Osteoblast (primary cell): ENCODE measurements around the gene XYLT1. TPM values are rescaled to one million over a fixed set of nuclear protein-coding genes. Genes with fewer than 3 reads are reported as not detected.

Source experiments
- DNase-seq: peaks from one replicate; pipeline ENCODE4 v3.0.0; 2011; ENCODE audit warnings: low spot score, mixed read lengths; ENCODE audit not compliant: insufficient read length; ENCODE audit errors: missing footprints
- H2AFZ ChIP-seq: 2 replicates; pipeline ENCODE4 v1.6.0; 2011; ENCODE audit warnings: mild to moderate bottlenecking, low read length
- H3K27ac ChIP-seq: 2 replicates; pipeline ENCODE4 v1.5.1; 2011; ENCODE audit warnings: mild to moderate bottlenecking, low read depth, low read length, moderate library complexity
- H3K27me3 ChIP-seq: 2 replicates; pipeline ENCODE4 v1.6.0; 2012; ENCODE audit warnings: mild to moderate bottlenecking, control low read depth, inconsistent platforms, low read length, moderate library complexity; ENCODE audit not compliant: insufficient read depth
- H3K36me3 ChIP-seq: 2 replicates; pipeline ENCODE4 v1.5.1; 2011; ENCODE audit warnings: mild to moderate bottlenecking, low read length, control low read depth, moderate library complexity; ENCODE audit not compliant: insufficient read depth
- H3K4me1 ChIP-seq: 2 replicates; pipeline ENCODE4 v1.5.1; 2011; ENCODE audit warnings: mild to moderate bottlenecking, low read length, control low read depth, moderate library complexity; ENCODE audit not compliant: insufficient read depth
- H3K4me2 ChIP-seq: 2 replicates; pipeline ENCODE4 v1.6.0; 2011; ENCODE audit warnings: mild to moderate bottlenecking, low read length; ENCODE audit not compliant: insufficient read depth
- H3K4me3 ChIP-seq: fragments of 200-600 bp; sonication (generic); 3 replicates; pipeline ENCODE4 v1.5.1; 2012; ENCODE audit warnings: mild to moderate bottlenecking, low read length, inconsistent platforms; ENCODE audit not compliant: insufficient read depth
- H3K79me2 ChIP-seq: 2 replicates; pipeline ENCODE4 v1.6.0; 2012; ENCODE audit warnings: mild to moderate bottlenecking, low read length, control low read depth, inconsistent platforms; ENCODE audit not compliant: insufficient read depth
- H3K9me3 ChIP-seq: 2 replicates; pipeline ENCODE4 v1.5.1; 2011; ENCODE audit warnings: low read depth, low read length, control low read depth
- H4K20me1 ChIP-seq: 2 replicates; pipeline ENCODE4 v1.6.0; 2012; ENCODE audit warnings: mild to moderate bottlenecking, low read length, control low read depth; ENCODE audit not compliant: insufficient read depth
- CTCF ChIP-seq: IDR thresholded peaks from 2 replicates; pipeline ENCODE4 v1.5.1; 2011; ENCODE audit warnings: mild to moderate bottlenecking, low read depth, low read length, moderate library complexity; ENCODE audit errors: extremely low read depth
- total RNA-seq: library from RNA; depleted of rRNA; stranded (reverse); fragments of >200 nt; gene quantifications from 2 replicates; pipeline ENCODE4 v1.2.3, GENCODE V29; 2012

Gene XYLT1
- total RNA-seq, 1 donor: 43.4 TPM

- TF ChIP-seq CTCF: no peak
- H3K4me2 ChIP-seq: peak overlapping the region; percentile 12
- no peak for DNase-seq
- H3K36me3 ChIP-seq: no peaks in the 10 kb centered on the region
- H3K27ac ChIP-seq: no peak overlapping the region
- H3K27me3 ChIP-seq: no peaks in the 10 kb centered on the region
- H3K4me3 ChIP-seq: no peak overlapping the region
- peaks cover 2% of the 10 kb centered on the region for H3K79me2 ChIP-seq
- peaks cover 11% of the 10 kb centered on the region for H3K4me1 ChIP-seq
- H2AFZ ChIP-seq: no peak overlapping the region
- no peaks in the 10 kb centered on the region for H3K9me3 ChIP-seq
- H4K20me1 ChIP-seq: peaks cover 45% of the 10 kb centered on the region
Measured at GRCh38 chr16:17272716-17273115, 198.0 kb downstream of the XYLT1 start.

DNA sequence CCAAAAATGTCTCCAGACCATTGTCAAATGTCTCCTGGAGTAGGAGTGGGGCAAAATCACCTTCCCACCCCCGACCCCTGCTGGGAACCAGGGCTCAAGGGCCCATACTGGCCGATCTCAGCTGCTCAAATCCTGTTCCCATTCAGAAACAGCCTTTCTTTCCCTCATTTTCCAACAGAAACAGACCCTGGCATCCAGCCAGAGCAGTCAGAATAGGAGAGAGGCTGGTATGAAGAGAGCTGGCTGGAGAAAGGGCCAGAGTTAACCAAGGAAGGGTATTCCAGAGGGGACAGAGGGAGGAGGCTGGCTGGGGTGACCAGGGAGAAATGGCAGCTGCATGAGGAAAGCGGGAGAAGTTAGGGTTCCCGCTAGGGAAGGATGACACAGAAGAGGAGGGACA lies 199.1 kb downstream of the XYLT1 start:
- Histone ChIP-seq H4K20me1 (peaks cover 45% of the 10 kb centered on the region), H3K36me3 (no peaks in the 10 kb centered on the region), H3K27ac (no peak overlapping the region), H2AFZ (no peak overlapping the region), H3K4me3 (no peak overlapping the region), H3K9me3 (no peaks in the 10 kb centered on the region), H3K4me1 (peaks cover 11% of the 10 kb centered on the region), H3K79me2 (peaks cover 2% of the 10 kb centered on the region), H3K4me2 (no peak overlapping the region), H3K27me3 (no peaks in the 10 kb centered on the region)
- DNase-seq: no peak
- TF ChIP-seq CTCF: no peak

GRCh38 chr16:17270683-17271109 lies 200.1 kb downstream of the XYLT1 start:
- DNase-seq: no peak

GRCh38 chr16:17270111-17270510 lies 200.6 kb downstream of the XYLT1 start:
- peaks cover 49% of the 10 kb centered on the region for H4K20me1 ChIP-seq
- no peak overlapping the region for H2AFZ ChIP-seq
- no peaks in the 10 kb centered on the region for H3K27me3 ChIP-seq
- H3K4me1 ChIP-seq: peaks cover 11% of the 10 kb centered on the region
- peaks cover 2% of the 10 kb centered on the region for H3K79me2 ChIP-seq
- no peak for TF ChIP-seq CTCF
- H3K9me3 ChIP-seq: no peaks in the 10 kb centered on the region
- no peak overlapping the region for H3K4me3 ChIP-seq
- H3K36me3 ChIP-seq: no peaks in the 10 kb centered on the region
- no peak overlapping the region for H3K4me2 ChIP-seq
- no peak for DNase-seq
- H3K27ac ChIP-seq: no peak overlapping the region

More at GRCh38 chr16:17270683-17271109, 200.1 kb downstream of the XYLT1 start:
- no peak overlapping the region for H3K27ac ChIP-seq
- H4K20me1 ChIP-seq: peaks cover 49% of the 10 kb centered on the region
- H3K79me2 ChIP-seq: peaks cover 2% of the 10 kb centered on the region
- peaks cover 11% of the 10 kb centered on the region for H3K4me1 ChIP-seq
- H3K27me3 ChIP-seq: no peaks in the 10 kb centered on the region
- H3K4me3 ChIP-seq: no peak overlapping the region
- no peaks in the 10 kb centered on the region for H3K9me3 ChIP-seq
- no peak for TF ChIP-seq CTCF
- no peak overlapping the region for H3K4me2 ChIP-seq
- H3K36me3 ChIP-seq: no peaks in the 10 kb centered on the region
- no peak overlapping the region for H2AFZ ChIP-seq
